Osteoblast (primary cell): ENCODE measurements around the gene RAB11A. TPM values are rescaled to one million over a fixed set of nuclear protein-coding genes. Genes with fewer than 3 reads are reported as not detected.

Source experiments
- DNase-seq: peaks from one replicate; pipeline ENCODE4 v3.0.0; 2011; ENCODE audit warnings: low spot score, mixed read lengths; ENCODE audit not compliant: insufficient read length; ENCODE audit errors: missing footprints
- H2AFZ ChIP-seq: 2 replicates; pipeline ENCODE4 v1.6.0; 2011; ENCODE audit warnings: mild to moderate bottlenecking, low read length
- H3K27ac ChIP-seq: 2 replicates; pipeline ENCODE4 v1.5.1; 2011; ENCODE audit warnings: mild to moderate bottlenecking, low read depth, low read length, moderate library complexity
- H3K27me3 ChIP-seq: 2 replicates; pipeline ENCODE4 v1.6.0; 2012; ENCODE audit warnings: mild to moderate bottlenecking, control low read depth, inconsistent platforms, low read length, moderate library complexity; ENCODE audit not compliant: insufficient read depth
- H3K36me3 ChIP-seq: 2 replicates; pipeline ENCODE4 v1.5.1; 2011; ENCODE audit warnings: mild to moderate bottlenecking, low read length, control low read depth, moderate library complexity; ENCODE audit not compliant: insufficient read depth
- H3K4me1 ChIP-seq: 2 replicates; pipeline ENCODE4 v1.5.1; 2011; ENCODE audit warnings: mild to moderate bottlenecking, low read length, control low read depth, moderate library complexity; ENCODE audit not compliant: insufficient read depth
- H3K4me2 ChIP-seq: 2 replicates; pipeline ENCODE4 v1.6.0; 2011; ENCODE audit warnings: mild to moderate bottlenecking, low read length; ENCODE audit not compliant: insufficient read depth
- H3K4me3 ChIP-seq: fragments of 200-600 bp; sonication (generic); 3 replicates; pipeline ENCODE4 v1.5.1; 2012; ENCODE audit warnings: mild to moderate bottlenecking, low read length, inconsistent platforms; ENCODE audit not compliant: insufficient read depth
- H3K79me2 ChIP-seq: 2 replicates; pipeline ENCODE4 v1.6.0; 2012; ENCODE audit warnings: mild to moderate bottlenecking, low read length, control low read depth, inconsistent platforms; ENCODE audit not compliant: insufficient read depth
- H3K9me3 ChIP-seq: 2 replicates; pipeline ENCODE4 v1.5.1; 2011; ENCODE audit warnings: low read depth, low read length, control low read depth
- H4K20me1 ChIP-seq: 2 replicates; pipeline ENCODE4 v1.6.0; 2012; ENCODE audit warnings: mild to moderate bottlenecking, low read length, control low read depth; ENCODE audit not compliant: insufficient read depth
- CTCF ChIP-seq: IDR thresholded peaks from 2 replicates; pipeline ENCODE4 v1.5.1; 2011; ENCODE audit warnings: mild to moderate bottlenecking, low read depth, low read length, moderate library complexity; ENCODE audit errors: extremely low read depth
- total RNA-seq: library from RNA; depleted of rRNA; stranded (reverse); fragments of >200 nt; gene quantifications from 2 replicates; pipeline ENCODE4 v1.2.3, GENCODE V29; 2012

The RAB11A gene
- total RNA-seq, 1 donor = 68.0 TPM

- peaks cover 19% of the 10 kb centered on the region for H4K20me1 ChIP-seq
- H2AFZ ChIP-seq = no peak overlapping the region
- no peaks in the 10 kb centered on the region for H3K27me3 ChIP-seq
- no peaks in the 10 kb centered on the region for H3K9me3 ChIP-seq
- H3K79me2 ChIP-seq = no peaks in the 10 kb centered on the region
- peaks cover 29% of the 10 kb centered on the region for H3K4me1 ChIP-seq
- H3K4me2 ChIP-seq = no peak overlapping the region
- no peaks in the 10 kb centered on the region for H3K36me3 ChIP-seq
- DNase-seq = no peak
- no peak for TF ChIP-seq CTCF
- H3K4me3 ChIP-seq = no peak overlapping the region
- H3K27ac ChIP-seq = no peak overlapping the region
Measured at GRCh38 chr15:65921780-65922179, 52.5 kb downstream of the RAB11A start.

DNA sequence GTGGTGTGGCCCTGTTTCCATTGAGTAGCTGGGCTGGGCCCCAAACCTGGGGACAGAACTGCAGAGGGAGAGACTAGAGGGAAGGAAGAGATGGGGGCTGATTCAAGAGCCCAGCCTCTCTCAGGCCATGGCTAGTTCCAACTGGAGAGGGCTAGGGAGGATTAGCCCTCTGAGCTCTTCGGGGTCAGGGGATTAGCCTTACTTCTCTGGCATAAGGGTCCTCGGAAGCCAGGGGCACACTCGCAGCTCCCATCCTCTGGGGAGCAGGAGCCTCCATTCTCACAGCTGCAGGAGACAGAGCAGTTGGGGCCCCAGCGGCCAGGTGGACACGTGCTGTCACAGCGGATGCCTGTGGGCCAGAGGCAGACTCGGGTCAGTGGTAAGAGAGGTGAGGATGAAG is 53.3 kb downstream of the RAB11A start:
- no peak overlapping the region for H2AFZ ChIP-seq
- no peak overlapping the region for H3K4me3 ChIP-seq
- no peak overlapping the region for H3K27ac ChIP-seq
- no peak overlapping the region for H3K4me2 ChIP-seq
- peaks cover 17% of the 10 kb centered on the region for H4K20me1 ChIP-seq
- H3K79me2 ChIP-seq = no peaks in the 10 kb centered on the region
- peaks cover 21% of the 10 kb centered on the region for H3K4me1 ChIP-seq
- no peaks in the 10 kb centered on the region for H3K36me3 ChIP-seq
- H3K27me3 ChIP-seq = no peaks in the 10 kb centered on the region
- no peak for TF ChIP-seq CTCF
- no peak for DNase-seq
- H3K9me3 ChIP-seq = no peaks in the 10 kb centered on the region

DNA sequence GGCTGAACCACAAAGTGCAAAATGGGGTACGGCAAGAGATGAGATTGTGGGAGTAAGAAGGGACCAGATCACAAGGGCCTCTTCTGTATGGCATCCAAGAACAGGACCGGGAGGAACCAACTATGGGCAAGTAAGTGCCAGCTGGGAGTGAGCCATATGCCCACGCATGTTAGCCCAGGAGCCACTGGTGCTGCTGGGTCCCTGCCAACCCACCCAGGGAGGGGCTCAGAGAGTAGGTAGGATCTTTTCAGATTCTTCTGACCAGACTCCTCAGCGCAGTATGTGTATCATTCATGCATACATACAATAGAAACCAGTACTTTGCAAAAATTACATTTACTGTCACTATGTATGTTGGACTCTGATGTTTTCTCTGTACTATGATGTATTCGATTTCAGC is 54.0 kb downstream of the RAB11A start:
- H3K4me3 ChIP-seq = no peak overlapping the region
- H3K27ac ChIP-seq = no peak overlapping the region
- TF ChIP-seq CTCF = no peak
- no peak overlapping the region for H3K4me2 ChIP-seq
- no peaks in the 10 kb centered on the region for H3K27me3 ChIP-seq
- H3K9me3 ChIP-seq = no peaks in the 10 kb centered on the region
- DNase-seq = no peak
- peaks cover 10% of the 10 kb centered on the region for H4K20me1 ChIP-seq
- peaks cover 18% of the 10 kb centered on the region for H3K4me1 ChIP-seq
- H3K79me2 ChIP-seq = no peaks in the 10 kb centered on the region
- H3K36me3 ChIP-seq = no peaks in the 10 kb centered on the region
- no peak overlapping the region for H2AFZ ChIP-seq

- Histone ChIP-seq H4K20me1 (peaks cover 9% of the 10 kb centered on the region), H3K36me3 (no peaks in the 10 kb centered on the region), H3K27me3 (no peaks in the 10 kb centered on the region), H3K79me2 (no peaks in the 10 kb centered on the region), H3K4me1 (peaks cover 14% of the 10 kb centered on the region), H2AFZ (no peak overlapping the region), H3K9me3 (no peaks in the 10 kb centered on the region), H3K27ac (no peak overlapping the region), H3K4me2 (no peak overlapping the region), H3K4me3 (no peak overlapping the region)
- no peak for DNase-seq
- no peak for TF ChIP-seq CTCF
Measured at GRCh38 chr15:65924004-65924403, 54.7 kb downstream of the RAB11A start.
